ENCODE data around the gene GPC5. TPM values are rescaled to one million over a fixed set of nuclear protein-coding genes. Genes with fewer than 3 reads are reported as not detected.

Gene GPC5
- total and polyA plus RNA-seq, 7 donors = 0.23 TPM; not detected in 6

DNA sequence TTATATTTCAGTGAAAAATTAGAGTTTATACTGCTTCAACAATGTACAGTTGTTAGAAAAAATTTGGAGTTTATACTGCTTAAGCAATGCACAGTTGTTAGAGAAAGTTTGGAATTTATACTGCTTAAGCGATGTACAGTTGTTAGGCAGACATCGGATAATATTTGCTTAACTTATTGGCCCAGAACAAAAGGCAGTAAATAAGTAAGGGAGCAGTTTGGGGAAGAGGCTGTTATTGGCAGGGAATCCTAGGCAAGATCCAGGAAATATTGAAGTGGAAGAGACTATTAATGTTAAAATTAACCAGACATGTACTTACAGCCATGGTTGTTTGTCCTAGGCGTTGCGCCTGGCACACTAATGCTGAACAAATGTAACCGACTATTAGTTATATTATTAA, 166.9 kb downstream of the GPC5 start:
- TF ChIP-seq, protein P1, sequence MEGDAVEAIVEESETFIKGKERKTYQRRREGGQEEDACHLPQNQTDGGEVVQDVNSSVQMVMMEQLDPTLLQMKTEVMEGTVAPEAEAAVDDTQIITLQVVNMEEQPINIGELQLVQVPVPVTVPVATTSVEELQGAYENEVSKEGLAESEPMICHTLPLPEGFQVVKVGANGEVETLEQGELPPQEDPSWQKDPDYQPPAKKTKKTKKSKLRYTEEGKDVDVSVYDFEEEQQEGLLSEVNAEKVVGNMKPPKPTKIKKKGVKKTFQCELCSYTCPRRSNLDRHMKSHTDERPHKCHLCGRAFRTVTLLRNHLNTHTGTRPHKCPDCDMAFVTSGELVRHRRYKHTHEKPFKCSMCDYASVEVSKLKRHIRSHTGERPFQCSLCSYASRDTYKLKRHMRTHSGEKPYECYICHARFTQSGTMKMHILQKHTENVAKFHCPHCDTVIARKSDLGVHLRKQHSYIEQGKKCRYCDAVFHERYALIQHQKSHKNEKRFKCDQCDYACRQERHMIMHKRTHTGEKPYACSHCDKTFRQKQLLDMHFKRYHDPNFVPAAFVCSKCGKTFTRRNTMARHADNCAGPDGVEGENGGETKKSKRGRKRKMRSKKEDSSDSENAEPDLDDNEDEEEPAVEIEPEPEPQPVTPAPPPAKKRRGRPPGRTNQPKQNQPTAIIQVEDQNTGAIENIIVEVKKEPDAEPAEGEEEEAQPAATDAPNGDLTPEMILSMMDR (IDR thresholded peaks at IDR 0.05) = no peak
- intact Hi-C loops (cut with DNase I) = no loop called here

DNA sequence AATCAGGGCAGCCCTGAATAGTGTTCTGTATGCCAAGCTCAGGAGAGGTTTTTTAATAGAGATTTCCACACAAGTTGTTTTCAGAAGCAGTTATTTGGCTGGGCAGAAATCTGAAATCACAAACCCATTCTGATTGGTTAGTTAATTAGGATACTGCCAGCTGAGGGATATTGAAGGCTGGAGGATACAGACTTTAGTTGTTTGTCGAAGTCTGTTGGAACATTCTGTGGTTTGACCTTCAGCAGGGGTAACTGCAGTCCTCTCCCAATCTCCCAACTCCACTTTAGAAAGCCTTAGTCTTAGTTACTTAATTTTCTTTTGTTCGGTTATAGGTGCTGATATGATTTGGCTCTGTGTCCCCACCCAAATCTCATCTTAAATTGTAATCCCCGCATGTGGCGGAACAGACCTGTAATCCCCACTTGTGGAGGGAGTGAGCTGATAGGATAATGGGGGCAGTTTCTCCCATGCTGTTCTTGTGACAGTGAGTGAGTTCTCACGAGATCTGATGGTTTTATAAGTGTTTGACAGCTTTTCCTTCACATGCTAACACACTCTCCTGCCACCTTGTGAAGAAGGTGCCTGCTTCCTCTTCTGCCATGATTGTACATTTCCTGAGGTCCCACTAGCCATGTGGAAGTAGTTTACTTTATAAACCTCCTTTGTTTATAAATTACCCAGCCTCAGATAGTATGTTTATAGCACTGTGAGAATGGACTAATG, 169.2 kb downstream of the GPC5 start:
- Histone ChIP-seq H3K36me3 (ENCODE audit: insufficient read depth in 1 of 2, low read depth in 1 of 2) (no peaks in the 10 kb centered on the region), H3K27ac (no peak overlapping the region), H3K9me3 (no peaks in the 10 kb centered on the region), H3K27me3 (ENCODE audit: insufficient read depth in 3 of 3, low read length in 2 of 3) (no peaks in the 10 kb centered on the region), H3K4me3 (no peak overlapping the region), H3K4me1 (no peaks in the 10 kb centered on the region)
- ATAC-seq = no peak
- TF ChIP-seq, protein P1 (IDR thresholded peaks at IDR 0.05) = no peak
- WGBS, 3 donors = 76 to 84% (median 78%) methylated on average over 5 of the region's 5 CpGs
- no peak for DNase-seq
- intact Hi-C loops (cut with DNase I) = no loop called here

More for the DNA sequence above, 166.9 kb downstream of the GPC5 start:
- Histone ChIP-seq H3K4me3 (no peak overlapping the region), H3K27me3 (ENCODE audit: insufficient read depth in 3 of 3, low read length in 2 of 3) (no peaks in the 10 kb centered on the region), H3K4me1 (no peaks in the 10 kb centered on the region), H3K36me3 (ENCODE audit: insufficient read depth in 1 of 2, low read depth in 1 of 2) (no peaks in the 10 kb centered on the region), H3K9me3 (no peaks in the 10 kb centered on the region), H3K27ac (no peak overlapping the region)
- WGBS, 3 donors = 88 to 90% (median 89%) methylated on average over 5 of the region's 5 CpGs
- ATAC-seq (no peak), DNase-seq (no peak)

DNA sequence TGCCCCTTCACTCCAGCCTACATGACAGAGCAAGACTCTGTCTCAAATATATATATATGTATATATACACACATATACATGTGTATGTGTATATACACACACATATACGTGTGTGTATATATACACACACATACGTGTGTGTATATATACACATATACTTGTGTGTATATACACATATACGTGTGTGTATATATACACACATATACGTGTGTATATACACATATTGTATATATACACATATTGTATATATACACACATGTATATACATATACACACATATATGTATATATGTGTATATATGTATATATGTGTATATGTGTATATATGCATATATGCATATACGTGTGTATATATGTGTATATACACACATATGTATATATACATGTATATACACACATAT, 173.3 kb downstream of the GPC5 start:
- DNase-seq (no peak), ATAC-seq (no peak)
- intact Hi-C loops (cut with DNase I) = no loop called here
- H3K4me1 ChIP-seq = no peaks in the 10 kb centered on the region
- no peak overlapping the region for H3K4me3 ChIP-seq
- no peaks in the 10 kb centered on the region for H3K36me3 ChIP-seq (ENCODE audit: insufficient read depth in 1 of 2, low read depth in 1 of 2)
- 79 to 89% (median 89%) methylated on average over 5 of the region's 5 CpGs for WGBS, 3 donors
- no peaks in the 10 kb centered on the region for H3K9me3 ChIP-seq
- no peaks in the 10 kb centered on the region for H3K27me3 ChIP-seq (ENCODE audit: insufficient read depth in 3 of 3, low read length in 2 of 3)
- TF ChIP-seq, protein P1 (IDR thresholded peaks at IDR 0.05) = no peak
- no peak overlapping the region for H3K27ac ChIP-seq

DNA sequence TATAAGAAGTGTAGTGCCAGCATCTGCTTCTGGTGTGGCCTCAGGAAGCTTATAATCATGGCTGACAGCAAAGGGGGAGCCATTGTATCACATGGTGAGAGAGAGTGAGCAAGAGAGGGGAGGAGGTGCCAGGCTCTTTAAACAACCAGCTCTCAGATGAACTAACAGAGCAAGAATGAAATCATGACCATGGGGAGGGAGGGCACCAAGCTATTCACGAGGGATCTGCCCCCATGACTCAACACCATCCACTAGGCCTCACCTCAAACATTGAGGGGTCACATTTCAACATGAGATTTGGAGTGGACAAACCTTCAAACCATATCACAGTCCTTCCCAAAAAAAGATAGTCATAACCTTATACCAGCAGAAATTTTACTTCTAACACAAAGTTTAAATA, 174.0 kb downstream of the GPC5 start:
- WGBS, 3 donors = 60 to 80% (median 64%) methylated on average over 1 of the region's 1 CpG

More for the DNA sequence above, 174.0 kb downstream of the GPC5 start:
- no peaks in the 10 kb centered on the region for H3K27me3 ChIP-seq (ENCODE audit: insufficient read depth in 3 of 3, low read length in 2 of 3)
- intact Hi-C loops (cut with DNase I) = no loop called here
- no peaks in the 10 kb centered on the region for H3K36me3 ChIP-seq (ENCODE audit: insufficient read depth in 1 of 2, low read depth in 1 of 2)
- no peaks in the 10 kb centered on the region for H3K9me3 ChIP-seq
- DNase-seq (no peak), ATAC-seq (no peak)
- TF ChIP-seq, protein P1 (IDR thresholded peaks at IDR 0.05) = no peak
- no peak overlapping the region for H3K27ac ChIP-seq
- no peaks in the 10 kb centered on the region for H3K4me1 ChIP-seq
- H3K4me3 ChIP-seq = no peak overlapping the region
